Activated CD4-positive, alpha-beta T cell treated with anti-CD3 and anti-CD28 coated beads, Interleukin-2, amount 10 ng/mL, durations not matched to agents 24 days and 14 days (primary cell): ENCODE results near the gene FN1. TPM values are rescaled to one million over a fixed set of nuclear protein-coding genes. Genes with fewer than 3 reads are reported as not detected.

ENCODE experiments used
- DNase-seq: peaks from one replicate; pipeline ENCODE4 v3.0.0; 2022
- H3K27ac Mint-ChIP-seq: one replicate; pipeline ENCODE4 v1.8.0; 2022; ENCODE audit warnings: mild to moderate bottlenecking, mixed read lengths
- H3K27me3 Mint-ChIP-seq: one replicate; pipeline ENCODE4 v1.8.0; 2022; ENCODE audit warnings: mixed read lengths
- H3K36me3 Mint-ChIP-seq: one replicate; pipeline ENCODE4 v1.8.0; 2022; ENCODE audit warnings: low read depth, mild to moderate bottlenecking, mixed read lengths
- H3K4me1 Mint-ChIP-seq: one replicate; pipeline ENCODE4 v1.8.0; 2021; ENCODE audit warnings: mixed read lengths
- H3K4me3 Mint-ChIP-seq: one replicate; pipeline ENCODE4 v1.8.0; 2022; ENCODE audit warnings: mild to moderate bottlenecking, moderate library complexity, mixed read lengths
- H3K9me3 Mint-ChIP-seq: one replicate; pipeline ENCODE4 v1.8.0; 2021; ENCODE audit warnings: mixed read lengths
- intact Hi-C: fragments of 100-400 bp; cut with micrococcal nuclease; formaldehyde crosslinking; loops from one replicate; pipeline ENCODE4 v1.15.1; 2023
- total RNA-seq: library from RNA; stranded (reverse); gene quantifications from 2 replicates; pipeline ENCODE4 v1.2.3, GENCODE V29; 2022

Gene FN1
- total RNA-seq, 1 donor from 2014 or later: 1.0 TPM

GRCh38 chr2:215435280-215435869, 493 bp downstream of the FN1 start:
- H3K4me1 Mint-ChIP-seq: peaks cover 16% of the 10 kb centered on the region
- intact Hi-C loops: no loop called here
- H3K9me3 Mint-ChIP-seq: no peaks in the 10 kb centered on the region
- no peaks in the 10 kb centered on the region for H3K36me3 Mint-ChIP-seq
- H3K27me3 Mint-ChIP-seq: peaks cover 83% of the 10 kb centered on the region
- H3K4me3 Mint-ChIP-seq: peak overlapping the region; percentile 71
- H3K27ac Mint-ChIP-seq: no peak overlapping the region
- DNase-seq: peak; percentile 63

GRCh38 chr2:215434447-215435279, 1.2 kb downstream of the FN1 start:
- Mint-ChIP-seq H3K4me3 (peak overlapping the region; percentile 71), H3K27ac (no peak overlapping the region), H3K4me1 (peaks cover 16% of the 10 kb centered on the region), H3K27me3 (peaks cover 82% of the 10 kb centered on the region), H3K9me3 (no peaks in the 10 kb centered on the region), H3K36me3 (no peaks in the 10 kb centered on the region)
- no peak for DNase-seq
- intact Hi-C loops: no loop called here

- intact Hi-C loops: no loop called here
- H3K4me3 Mint-ChIP-seq: no peak overlapping the region
- H3K27ac Mint-ChIP-seq: no peak overlapping the region
- H3K9me3 Mint-ChIP-seq: no peaks in the 10 kb centered on the region
- peaks cover 73% of the 10 kb centered on the region for H3K27me3 Mint-ChIP-seq
- no peak for DNase-seq
- H3K36me3 Mint-ChIP-seq: no peaks in the 10 kb centered on the region
- peaks cover 16% of the 10 kb centered on the region for H3K4me1 Mint-ChIP-seq
These were observed 2.9 kb downstream of the FN1 start for GRCh38 chr2:215432759-215433594.

- H3K4me3 Mint-ChIP-seq: no peak overlapping the region
- H3K36me3 Mint-ChIP-seq: no peaks in the 10 kb centered on the region
- H3K9me3 Mint-ChIP-seq: no peaks in the 10 kb centered on the region
- intact Hi-C loops: no loop called here
- DNase-seq: no peak
- no peak overlapping the region for H3K27ac Mint-ChIP-seq
- peaks cover 68% of the 10 kb centered on the region for H3K27me3 Mint-ChIP-seq
- H3K4me1 Mint-ChIP-seq: peaks cover 15% of the 10 kb centered on the region
These were observed 3.8 kb downstream of the FN1 start for GRCh38 chr2:215431778-215432758.

GRCh38 chr2:215431290-215431689, 4.6 kb downstream of the FN1 start:
- Mint-ChIP-seq H3K4me3 (no peak overlapping the region), H3K27ac (no peak overlapping the region), H3K4me1 (peaks cover 7% of the 10 kb centered on the region), H3K27me3 (peaks cover 61% of the 10 kb centered on the region), H3K36me3 (no peaks in the 10 kb centered on the region), H3K9me3 (no peaks in the 10 kb centered on the region)
- DNase-seq: no peak
- intact Hi-C loops: no loop called here

DNA sequence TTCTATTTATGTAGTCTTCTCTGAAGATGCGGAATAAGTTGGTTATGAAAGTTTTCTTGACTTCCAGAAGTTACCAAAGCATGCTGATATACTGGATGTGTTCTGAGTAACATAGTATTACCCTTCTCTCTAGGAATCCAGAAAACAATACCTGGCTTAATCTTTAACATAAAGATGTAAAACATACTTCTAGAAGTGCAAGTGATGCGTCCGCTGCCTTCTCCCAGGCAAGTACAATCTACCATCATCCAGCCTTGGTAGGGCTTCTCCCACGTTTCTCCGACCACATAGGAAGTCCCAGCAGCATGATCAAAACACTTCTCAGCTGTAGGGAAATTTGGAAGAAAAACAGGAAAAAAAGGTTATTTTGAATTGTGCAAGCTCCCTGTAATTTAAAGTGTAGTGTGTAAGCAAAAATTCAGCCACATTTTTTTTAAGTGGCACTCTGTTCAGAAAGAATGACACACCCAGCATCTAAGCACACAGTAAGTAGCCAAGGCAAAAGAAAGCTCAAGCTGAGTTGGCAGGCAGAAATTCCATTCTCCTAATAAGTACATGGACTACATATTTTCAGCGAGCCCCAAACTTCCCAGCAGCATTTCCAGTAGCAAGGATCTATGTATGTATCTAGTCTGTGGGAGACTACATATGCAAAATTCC, 5.2 kb downstream of the FN1 start:
- Mint-ChIP-seq H3K27ac (no peak overlapping the region), H3K36me3 (no peaks in the 10 kb centered on the region), H3K4me3 (no peak overlapping the region), H3K27me3 (peaks cover 61% of the 10 kb centered on the region), H3K4me1 (peaks cover 6% of the 10 kb centered on the region), H3K9me3 (no peaks in the 10 kb centered on the region)
- intact Hi-C loops: no loop called here
- DNase-seq: no peak

- no peaks in the 10 kb centered on the region for H3K4me1 Mint-ChIP-seq
- no peak overlapping the region for H3K4me3 Mint-ChIP-seq
- H3K27me3 Mint-ChIP-seq: peaks cover 51% of the 10 kb centered on the region
- intact Hi-C loops: no loop called here
- no peak for DNase-seq
- H3K27ac Mint-ChIP-seq: no peak overlapping the region
- H3K36me3 Mint-ChIP-seq: no peaks in the 10 kb centered on the region
- H3K9me3 Mint-ChIP-seq: no peaks in the 10 kb centered on the region
These were observed 6.4 kb downstream of the FN1 start for GRCh38 chr2:215429424-215429823.

DNA sequence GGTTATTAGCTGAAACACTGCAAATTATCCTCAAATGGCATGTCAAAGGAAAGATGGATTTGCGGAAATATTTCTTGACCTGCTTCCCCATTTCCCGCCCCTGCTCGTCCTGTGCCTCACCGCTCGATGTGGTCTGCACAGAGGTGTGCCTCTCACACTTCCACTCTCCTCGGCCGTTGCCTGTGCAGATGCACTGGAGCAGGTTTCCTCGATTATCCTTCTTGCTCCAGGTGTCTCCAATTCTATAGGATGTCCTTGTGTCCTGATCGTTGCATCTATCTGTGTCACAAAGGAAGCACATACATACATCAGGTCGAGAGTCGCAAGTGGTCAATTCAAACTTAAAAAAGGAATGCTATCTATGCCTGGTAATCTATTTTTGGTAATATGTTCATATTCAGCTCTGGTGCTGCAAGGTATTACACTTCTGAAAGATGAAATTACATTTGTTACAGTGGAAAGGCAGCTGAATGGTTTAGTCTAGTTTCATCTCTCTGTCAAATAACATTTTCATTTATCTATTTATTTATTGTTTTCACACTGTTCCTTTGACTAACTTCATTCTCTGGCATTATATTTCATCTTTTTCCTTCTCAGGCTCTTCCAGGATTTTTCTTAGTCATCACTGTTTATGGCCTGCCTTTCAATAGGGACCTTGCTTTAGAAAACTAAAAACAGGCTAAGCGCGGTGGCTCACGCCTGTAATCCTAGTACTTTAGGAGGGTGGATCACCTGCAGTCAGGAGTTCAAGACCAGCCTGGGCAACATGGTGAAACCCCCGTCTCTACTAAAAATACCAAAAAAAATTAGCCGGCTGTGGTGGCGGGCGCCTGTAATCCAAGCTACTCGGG, 7.6 kb downstream of the FN1 start:
- no peak for DNase-seq
- intact Hi-C loops: no loop called here
- Mint-ChIP-seq H3K27ac (no peak overlapping the region), H3K9me3 (no peaks in the 10 kb centered on the region), H3K4me3 (no peak overlapping the region), H3K36me3 (no peaks in the 10 kb centered on the region), H3K4me1 (no peaks in the 10 kb centered on the region), H3K27me3 (peaks cover 46% of the 10 kb centered on the region)

DNA sequence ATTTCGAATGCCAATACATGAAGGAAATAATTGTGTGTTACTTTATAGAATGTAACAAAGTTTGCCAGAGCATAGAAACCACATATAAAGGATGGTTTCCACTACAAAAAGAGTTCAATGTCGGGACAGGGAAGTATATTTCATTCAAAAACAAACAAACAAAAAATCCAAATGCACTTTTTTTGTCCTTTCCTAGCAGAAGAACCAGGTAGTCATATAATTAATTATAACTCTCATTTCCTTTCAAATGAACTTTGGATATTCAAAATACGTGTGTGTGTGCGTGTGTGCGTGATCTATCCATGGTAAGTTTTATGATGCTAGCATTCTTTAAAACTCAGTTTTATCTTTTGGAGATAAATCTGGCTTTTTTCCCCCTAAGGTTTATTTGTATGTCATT, 8.3 kb downstream of the FN1 start:
- intact Hi-C loops: no loop called here
- no peaks in the 10 kb centered on the region for H3K9me3 Mint-ChIP-seq

GRCh38 chr2:215425021-215425782, 10.7 kb downstream of the FN1 start:
- Mint-ChIP-seq H3K4me3 (no peak overlapping the region), H3K36me3 (no peaks in the 10 kb centered on the region), H3K9me3 (no peaks in the 10 kb centered on the region), H3K27me3 (peaks cover 33% of the 10 kb centered on the region), H3K27ac (no peak overlapping the region), H3K4me1 (no peaks in the 10 kb centered on the region)
- no peak for DNase-seq
- intact Hi-C loops: no loop called here

More for the DNA sequence above, 8.3 kb downstream of the FN1 start:
- no peaks in the 10 kb centered on the region for H3K36me3 Mint-ChIP-seq
- no peak overlapping the region for H3K4me3 Mint-ChIP-seq
- no peak for DNase-seq
- H3K27ac Mint-ChIP-seq: no peak overlapping the region
- H3K27me3 Mint-ChIP-seq: peaks cover 40% of the 10 kb centered on the region
- H3K4me1 Mint-ChIP-seq: no peaks in the 10 kb centered on the region

GRCh38 chr2:215423928-215424540, 11.8 kb downstream of the FN1 start:
- Mint-ChIP-seq H3K4me1 (no peaks in the 10 kb centered on the region), H3K27ac (no peak overlapping the region), H3K4me3 (no peak overlapping the region), H3K36me3 (no peaks in the 10 kb centered on the region), H3K27me3 (peaks cover 26% of the 10 kb centered on the region), H3K9me3 (no peaks in the 10 kb centered on the region)
- intact Hi-C loops: no loop called here
- no peak for DNase-seq
